CD4-positive, alpha-beta T cell treated with Interleukin-4 for 4 hours (primary cell): ENCODE measurements around the gene RNF224.
A peak's percentile ranks its signal among the peaks of the same experiment; 100 is the strongest.

ENCODE experiments used
- DNase-seq: peaks from one replicate; pipeline ENCODE4 v3.0.0-alpha.2; 2020

RNF224 gene

GRCh38 chr9:137192859-137193258, 34.4 kb upstream of the RNF224 start:
- no peak for DNase-seq

GRCh38 chr9:137193771-137194170, 33.5 kb upstream of the RNF224 start:
- DNase-seq, result no peak

DNA sequence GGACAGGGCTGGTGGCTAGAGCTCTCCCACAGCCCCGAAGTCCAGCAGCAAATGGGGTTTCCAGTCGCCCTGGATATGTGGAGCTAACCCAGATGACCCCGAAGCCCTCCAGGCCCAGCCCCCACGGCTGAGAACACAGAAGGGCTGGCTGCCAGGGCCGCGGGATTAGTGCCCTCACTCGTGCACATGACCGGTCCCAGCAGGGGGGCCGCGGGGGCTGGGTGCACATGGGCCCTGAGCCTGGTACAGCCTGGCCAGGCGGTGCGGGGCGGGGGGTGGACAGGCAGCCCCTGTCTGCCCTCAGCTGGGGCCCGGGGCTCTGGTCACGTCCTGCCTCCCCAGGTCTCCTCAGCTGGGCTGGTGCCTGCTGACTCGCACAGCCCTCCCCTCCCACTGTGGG, 32.9 kb upstream of the RNF224 start:
- DNase-seq, result no peak

- no peak for DNase-seq
These were observed 32.4 kb upstream of the RNF224 start for GRCh38 chr9:137194909-137195308.

DNA sequence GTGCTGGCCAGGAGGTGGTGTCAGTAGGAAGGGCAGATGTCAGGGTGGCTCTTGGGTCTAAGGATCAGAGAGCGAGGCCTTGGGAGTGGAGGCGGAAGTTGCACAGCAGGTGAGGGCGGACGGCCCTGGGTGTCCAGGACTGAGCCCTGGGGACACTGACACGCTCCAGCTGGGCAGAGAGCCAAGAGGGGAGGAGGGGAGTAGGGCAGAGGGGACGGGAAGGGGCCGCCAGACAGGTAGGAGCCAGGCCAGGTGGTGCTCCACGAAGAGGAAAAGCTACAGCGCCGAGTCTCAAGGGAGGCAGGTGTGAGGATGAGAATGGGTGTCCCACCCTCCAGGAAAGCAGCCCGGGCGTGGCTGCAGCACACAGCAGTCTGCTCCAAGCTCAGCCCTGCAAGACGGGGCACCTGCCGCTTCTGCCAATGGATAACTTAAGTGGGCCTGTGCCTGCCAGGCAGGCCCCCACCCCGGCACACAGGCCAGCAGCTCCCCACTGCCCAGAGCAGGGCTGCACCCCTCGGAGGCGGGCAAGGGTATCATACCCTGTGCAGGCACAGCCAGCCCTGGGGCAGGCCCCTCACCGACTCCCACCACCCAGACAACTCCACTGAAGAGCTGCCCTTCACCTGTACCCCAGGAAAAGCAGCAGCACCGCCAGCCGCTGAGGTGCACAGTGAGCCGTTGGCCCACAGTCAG, 31.6 kb upstream of the RNF224 start:
- DNase-seq, result no peak

DNA sequence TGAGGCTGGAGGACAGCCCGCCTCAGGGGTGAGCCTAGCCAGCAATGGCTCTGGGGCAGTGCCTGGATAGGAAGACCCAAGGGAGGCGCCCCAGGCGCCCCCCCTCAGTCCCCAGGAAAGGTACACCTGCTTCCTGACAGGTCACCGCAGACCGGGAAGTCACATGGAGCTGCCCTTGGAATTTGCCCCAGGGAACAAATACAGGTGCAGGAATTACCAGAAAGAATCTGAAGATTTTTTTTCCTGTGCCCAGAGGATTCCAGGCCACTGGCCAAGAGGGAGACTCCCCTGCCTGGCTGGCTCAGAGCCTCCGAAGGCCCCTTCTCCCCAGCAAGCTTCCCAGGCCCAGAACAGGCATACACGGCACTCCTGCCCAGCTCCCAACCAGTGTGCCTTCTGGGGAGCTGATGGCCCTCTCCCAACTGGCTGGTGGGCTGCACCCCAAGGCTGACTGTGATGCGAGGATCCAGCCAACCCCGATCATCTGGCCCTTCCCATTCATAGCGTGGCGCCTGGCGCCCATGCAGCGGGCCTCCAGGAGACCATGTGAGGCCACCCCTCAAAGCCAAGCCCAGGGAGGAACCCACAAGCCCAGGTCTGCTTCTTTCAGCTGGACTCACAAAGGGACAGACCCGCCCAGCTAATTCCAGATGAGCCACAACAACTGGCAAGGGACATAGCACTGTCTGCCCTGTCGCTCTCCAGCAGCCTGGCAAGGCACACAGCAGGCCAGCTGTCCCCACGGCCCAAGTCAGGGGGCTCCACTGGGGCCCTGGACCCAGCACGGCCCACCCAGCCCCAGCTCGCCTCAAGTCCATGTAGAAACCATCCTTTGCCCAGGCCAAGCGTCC, 29.0 kb upstream of the RNF224 start:
- no peak for DNase-seq

DNA sequence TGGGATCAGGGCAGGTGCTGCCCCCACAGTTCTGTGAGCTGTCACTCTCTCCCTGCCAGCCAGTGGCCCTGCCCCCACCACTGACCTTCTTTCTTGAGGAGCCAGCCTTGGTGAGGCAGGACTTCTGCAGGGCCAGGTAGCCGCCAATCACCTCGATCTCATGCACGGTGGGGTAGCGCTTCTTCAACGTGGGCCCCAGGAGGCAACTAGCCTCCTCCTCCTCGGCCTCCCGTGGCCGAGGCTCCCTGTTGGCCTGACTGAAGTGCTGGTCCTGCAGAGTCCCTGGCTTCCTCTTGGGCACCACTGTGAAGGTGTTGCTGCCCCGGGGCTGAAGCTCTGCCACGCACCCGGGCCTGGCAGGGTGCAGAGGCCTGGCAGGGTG, 28.4 kb upstream of the RNF224 start:
- no peak for DNase-seq

DNA sequence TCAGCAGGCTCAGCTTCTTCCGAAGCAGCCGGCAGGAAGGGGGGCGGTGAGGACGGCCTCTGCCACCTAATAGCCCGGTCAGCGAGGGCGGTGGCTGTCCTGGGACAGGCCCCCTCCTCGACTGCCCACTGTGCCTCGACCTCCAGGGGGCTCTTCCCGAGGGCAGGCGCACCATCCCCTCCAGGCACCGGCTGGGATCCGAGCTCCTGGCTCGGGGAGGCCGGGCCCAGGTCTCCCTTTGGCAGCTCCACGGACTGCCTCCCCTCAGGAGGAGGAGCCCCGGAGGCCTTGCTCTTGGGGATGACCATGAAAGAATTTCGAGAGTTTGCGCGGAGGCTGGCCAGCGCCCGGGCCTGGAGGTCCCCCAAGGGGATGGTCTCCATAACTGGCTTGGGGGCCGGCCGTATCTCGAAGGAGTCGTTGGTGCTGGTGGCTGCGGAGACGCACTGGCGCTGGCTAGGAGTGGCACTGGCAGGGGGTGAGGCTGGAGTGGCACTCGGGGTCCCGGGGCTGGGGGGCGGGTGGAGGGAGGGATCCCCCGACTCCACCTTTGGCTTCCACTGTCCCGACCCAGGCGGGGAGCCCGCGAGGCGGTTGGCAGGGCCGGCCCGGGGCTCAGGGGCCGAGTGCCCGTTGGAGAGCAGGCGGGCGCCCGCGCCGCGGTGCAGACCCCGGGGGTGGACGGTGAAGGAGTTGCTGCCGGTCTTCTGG, 27.7 kb upstream of the RNF224 start:
- DNase-seq, result no peak

DNA sequence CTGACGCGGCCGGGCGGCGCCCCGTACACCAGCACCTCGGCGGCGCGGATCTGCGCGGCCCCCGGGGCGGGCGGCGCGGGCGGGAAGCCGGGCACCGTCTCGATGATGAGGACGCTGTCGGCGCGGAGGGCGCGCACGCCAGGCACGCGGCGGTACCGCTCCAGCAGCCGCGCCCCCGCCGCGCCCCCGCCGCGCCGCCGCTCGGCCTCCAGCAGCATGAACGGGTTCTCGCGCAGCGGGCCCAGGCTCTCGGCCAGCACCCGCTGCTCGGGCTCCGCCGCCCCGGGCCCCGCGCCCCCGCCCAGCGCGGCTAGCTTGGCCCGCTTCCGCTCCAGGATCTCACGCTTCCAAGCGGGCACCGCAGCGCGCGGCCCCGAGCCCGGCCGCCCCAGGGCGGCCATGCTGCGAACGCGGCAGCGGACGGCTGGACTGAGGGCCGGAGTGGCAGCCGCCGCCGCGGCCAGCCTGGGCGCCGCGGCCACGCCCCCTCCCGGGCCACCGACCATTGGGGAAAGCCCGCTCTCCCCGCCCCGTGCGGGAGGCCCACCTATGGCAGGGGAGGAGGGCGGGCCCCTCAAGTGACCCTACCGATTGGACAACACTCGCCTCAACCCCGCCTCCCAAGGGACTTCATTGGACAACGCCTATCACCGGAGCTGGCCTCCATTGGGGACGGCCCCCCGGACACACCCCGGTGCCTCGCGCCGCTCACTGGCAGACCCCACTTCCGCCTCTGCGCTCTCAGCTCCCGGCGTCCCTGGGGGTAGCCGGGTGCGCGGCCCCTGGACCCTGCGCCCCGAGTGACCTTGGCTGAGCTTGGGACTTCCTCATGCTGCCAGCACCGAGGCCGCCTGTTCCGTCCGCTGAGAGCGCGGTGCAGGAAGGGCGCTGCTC, 26.7 kb upstream of the RNF224 start, which contains the start of gene TPRN:
Gene TPRN (minus strand): TSS at position 431 of the 894 bp plus-strand sequence. CDS start 30 bp downstream, at position 401.
- peak; percentile 98 for DNase-seq

DNA sequence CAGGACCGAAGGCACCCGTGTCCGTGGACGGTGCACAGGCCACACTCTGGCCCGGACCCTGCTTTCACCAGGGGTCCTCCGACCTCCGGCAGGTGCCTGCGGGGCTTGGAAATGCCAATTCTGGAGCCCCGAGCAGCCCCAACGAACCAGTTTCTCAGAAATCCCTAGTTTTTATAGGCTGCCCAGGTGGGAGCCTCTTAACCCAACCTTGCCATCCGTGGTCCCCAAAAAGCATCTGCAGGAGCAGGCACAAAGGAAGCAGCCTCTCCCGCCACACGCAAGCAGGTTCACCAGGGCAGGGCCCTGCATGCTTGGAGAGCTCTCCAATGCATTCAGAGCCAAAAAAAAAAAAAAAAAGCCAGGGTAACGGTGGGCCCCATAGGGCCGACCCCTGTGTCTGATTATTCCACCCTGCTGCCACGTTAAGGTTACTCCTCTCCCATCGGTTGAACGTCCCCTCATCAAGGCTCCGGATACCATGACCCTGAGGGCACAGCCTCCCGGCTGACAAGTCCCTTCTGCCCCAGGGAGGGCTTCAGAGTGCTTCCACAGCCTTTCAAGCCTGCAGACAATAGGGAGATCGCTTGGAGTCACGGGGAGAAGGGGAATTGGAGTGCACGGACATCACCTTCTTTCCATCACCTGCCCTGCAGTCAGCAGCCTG, 26.0 kb upstream of the RNF224 start:
- no peak for DNase-seq

DNA sequence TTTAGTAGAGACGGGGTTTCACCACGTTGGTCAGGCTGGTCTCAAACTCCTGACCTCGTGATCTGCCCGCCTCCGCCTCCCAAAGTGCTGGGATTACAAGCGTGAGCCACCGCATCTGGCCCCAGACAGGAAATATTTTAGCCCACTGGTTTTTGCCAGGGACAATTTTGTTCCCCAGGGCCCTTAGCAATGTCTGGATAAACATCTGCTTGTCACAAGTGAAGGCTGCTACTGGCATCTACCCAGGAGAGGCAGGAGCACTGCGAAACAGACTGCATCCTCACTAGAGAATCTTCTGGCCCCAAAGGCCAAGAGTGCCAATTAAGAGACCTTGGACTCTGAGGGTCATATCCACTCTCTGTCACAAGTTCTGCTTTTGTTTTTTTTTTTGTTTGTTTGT, 24.3 kb upstream of the RNF224 start:
- DNase-seq, result no peak

- DNase-seq, result no peak
These were observed 22.6 kb upstream of the RNF224 start for GRCh38 chr9:137204731-137205125.

DNA sequence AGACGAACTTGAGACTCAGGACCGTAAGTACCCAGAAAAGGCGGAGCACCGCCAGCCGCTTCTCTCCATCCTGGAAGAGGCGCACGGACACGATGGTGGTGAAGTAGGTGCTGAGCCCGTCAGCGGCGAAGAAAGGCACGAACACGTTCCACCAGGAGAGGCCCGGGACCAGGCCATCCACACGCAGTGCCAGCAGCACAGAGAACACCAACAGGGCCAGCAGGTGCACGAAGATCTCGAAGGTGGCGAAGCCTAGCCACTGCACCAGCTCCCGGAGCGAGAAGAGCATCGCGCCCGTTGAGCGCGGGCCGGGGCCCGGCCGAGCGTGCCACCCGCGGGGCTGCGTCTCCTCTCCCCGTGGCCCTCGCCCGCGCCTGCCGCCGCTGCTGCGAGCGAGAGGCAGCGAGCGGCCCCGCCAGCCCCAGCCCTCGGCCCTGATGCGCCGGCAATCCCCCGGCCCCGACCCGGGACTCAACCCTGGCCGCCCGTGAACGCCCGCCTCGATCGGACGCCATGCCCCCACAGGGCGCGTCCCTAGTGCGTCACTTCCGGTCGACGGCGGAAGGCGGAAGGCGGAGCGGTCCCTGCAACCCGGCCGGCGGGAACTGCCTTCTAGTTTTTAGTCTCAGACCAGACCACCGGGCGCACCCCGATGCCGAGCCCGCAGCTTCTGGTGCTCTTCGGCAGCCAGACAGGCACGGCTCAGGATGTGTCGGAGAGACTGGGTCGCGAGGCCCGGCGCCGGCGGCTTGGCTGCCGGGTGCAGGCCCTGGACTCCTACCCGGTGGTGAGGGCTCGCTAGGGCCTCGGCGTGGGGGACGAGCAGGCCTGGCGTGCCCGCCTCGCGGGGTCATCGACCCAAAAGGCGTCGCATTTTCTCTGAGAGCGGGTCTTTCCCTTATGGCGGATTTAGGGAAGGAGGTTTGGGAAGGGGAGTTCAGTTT, 21.9 kb upstream of the RNF224 start, which contains the start of the genes NDOR1 and TMEM203:
Gene NDOR1 (plus strand): TSS at position 575 of the 944 bp plus-strand sequence. CDS start 78 bp downstream, at position 653.
Gene TMEM203 (minus strand): TSS at position 523 of the 944 bp plus-strand sequence. CDS start 234 bp downstream, at position 289.
- peak; percentile 87 for DNase-seq

- no peak for DNase-seq
These were observed 20.7 kb upstream of the RNF224 start for GRCh38 chr9:137206602-137207001.

GRCh38 chr9:137211532-137211931, 15.8 kb upstream of the RNF224 start:
- DNase-seq, result no peak

- no peak for DNase-seq
These were observed 14.8 kb upstream of the RNF224 start for GRCh38 chr9:137212520-137212919.

DNA sequence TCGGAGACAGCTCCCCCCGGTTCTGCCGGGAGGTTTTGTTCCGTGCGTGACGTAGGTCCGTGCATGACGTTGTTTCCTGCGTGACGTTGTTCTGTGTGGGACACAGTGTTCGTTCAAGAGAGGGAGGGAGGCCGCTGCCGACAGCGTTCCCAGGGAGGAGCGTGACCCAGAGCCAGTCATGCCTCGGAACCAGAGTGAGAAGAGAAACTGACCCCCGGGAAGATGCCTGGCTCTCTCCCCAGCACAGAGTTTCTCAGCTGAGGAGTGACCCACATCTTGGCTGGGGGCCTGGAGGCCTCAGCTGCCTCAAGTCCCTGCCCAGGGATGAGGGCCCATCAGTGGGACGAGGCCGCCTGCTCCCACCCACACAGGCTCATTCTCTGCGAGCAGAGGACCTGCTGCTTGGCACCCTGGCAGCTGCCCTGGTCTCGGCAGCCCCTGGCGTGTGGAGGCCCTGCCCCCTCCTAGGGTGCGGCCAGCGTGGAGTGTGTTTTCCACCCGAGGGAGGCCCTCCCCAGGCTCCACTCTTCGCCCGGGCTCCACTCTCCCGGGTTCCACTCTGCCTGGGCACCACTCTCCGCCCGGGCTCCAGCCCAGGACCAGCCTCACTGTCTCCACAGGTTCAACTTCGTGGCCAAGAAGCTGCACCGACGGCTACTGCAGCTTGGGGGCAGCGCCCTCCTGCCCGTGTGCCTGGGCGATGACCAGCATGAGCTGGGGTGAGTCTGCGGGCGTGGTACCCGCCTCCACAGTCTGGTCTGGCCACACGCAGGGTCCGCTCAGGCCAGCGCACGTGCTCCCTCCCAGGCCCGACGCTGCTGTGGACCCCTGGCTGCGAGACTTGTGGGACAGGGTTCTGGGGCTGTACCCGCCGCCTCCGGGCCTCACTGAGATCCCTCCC, 13.9 kb upstream of the RNF224 start:
- no peak for DNase-seq

DNA sequence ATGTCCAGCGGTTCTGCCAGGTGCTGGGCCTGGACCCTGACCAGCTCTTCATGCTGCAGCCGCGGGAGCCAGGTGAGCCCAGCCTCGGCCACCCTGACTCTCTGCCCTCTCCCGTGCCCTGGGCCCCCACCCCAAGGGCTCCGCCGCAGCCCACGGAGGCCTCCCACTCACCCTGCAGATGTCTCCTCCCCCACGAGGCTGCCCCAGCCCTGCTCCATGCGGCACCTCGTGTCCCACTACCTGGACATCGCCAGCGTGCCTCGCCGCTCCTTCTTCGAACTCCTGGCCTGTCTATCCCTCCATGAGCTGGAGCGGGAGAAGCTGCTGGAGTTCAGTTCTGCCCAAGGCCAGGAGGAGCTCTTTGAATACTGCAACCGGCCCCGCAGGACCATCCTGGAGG, 12.7 kb upstream of the RNF224 start:
- no peak for DNase-seq
